ENCODE measurements around the gene PSMA7.

- TF ChIP-seq CTCF (IDR thresholded peaks at IDR 0.05), result no peak
- TF ChIP-seq POLR2A (IDR thresholded peaks at IDR 0.05), result no peak
Observed at GRCh38 chr20:62142252-62143080, 728 bp downstream of the PSMA7 start.

All from thyroid gland (tissue), 4 donors.